D341Med (cell line): ENCODE results near the gene TRIM41.
"Not testable (repeated sequence)": the region's sequence is repeated elsewhere in the genome, so short reads cannot be mapped to it uniquely, and the experiment has no call there.

Source experiments
- DNase-seq: peaks from one replicate; pipeline ENCODE4 v3.0.0; 2012; ENCODE audit warnings: low spot score

The TRIM41 gene

DNA sequence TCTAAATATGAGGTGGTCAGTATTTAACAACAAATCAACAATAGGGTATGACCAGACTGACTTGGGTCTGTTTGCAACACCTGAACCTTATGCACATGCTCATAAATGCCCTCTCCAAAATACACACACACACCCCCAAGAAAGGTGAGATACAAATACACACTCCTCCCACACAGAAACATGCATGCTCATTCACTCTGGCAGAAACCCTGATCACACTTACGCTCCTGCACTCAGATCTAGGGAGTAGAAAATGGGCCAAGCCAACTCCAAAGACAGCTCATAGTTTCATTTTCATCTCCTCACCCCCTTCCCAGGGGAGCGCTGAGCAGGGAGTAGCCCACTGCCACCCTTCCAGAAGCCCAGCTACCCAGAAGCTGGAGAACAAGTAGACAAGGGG is 29.4 kb upstream of the TRIM41 start:
- no peak for DNase-seq

DNA sequence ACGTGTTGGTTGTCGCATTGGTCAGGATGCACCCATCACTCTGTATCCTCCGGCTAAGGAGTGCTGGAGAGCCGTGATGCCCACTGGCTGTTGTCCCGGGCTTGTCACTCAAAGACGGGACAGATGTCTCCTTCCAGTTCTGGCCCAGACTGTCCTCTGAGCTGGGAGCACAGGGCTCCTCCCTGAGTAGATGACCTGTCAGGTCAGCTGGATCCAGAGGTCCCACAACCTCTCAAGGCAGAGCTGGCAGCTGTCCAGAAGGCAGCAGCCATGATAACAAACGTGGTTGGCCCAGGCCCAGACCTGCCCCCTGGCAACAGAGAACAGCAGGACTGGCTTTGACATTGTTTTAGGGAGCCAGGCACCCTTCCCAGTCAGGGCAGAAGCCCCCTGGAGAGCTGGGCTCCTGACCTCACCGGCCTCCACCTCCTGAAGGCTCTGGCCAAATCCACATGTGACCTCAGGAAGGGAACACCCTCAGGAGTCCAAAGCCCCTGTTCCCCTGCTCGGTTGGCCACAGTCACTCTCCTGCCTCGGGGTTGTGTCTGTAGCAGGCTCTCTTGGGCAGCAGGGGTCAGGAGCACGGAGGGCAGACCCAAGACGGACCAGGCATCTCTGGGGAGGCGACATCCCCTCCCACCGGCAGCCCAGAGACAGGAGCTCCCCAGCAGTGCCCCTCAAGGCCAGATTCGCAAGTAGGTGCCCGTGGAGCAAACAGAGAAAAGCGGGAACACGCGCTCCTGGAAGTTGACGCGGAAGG is 28.4 kb upstream of the TRIM41 start:
- DNase-seq: no peak

- no peak for DNase-seq
Measured at GRCh38 chr5:181195249-181195761, 27.8 kb upstream of the TRIM41 start.

- DNase-seq: no peak
Measured at GRCh38 chr5:181197326-181197951, 25.6 kb upstream of the TRIM41 start.

GRCh38 chr5:181198106-181198685 is 24.9 kb upstream of the TRIM41 start:
- no peak for DNase-seq

DNA sequence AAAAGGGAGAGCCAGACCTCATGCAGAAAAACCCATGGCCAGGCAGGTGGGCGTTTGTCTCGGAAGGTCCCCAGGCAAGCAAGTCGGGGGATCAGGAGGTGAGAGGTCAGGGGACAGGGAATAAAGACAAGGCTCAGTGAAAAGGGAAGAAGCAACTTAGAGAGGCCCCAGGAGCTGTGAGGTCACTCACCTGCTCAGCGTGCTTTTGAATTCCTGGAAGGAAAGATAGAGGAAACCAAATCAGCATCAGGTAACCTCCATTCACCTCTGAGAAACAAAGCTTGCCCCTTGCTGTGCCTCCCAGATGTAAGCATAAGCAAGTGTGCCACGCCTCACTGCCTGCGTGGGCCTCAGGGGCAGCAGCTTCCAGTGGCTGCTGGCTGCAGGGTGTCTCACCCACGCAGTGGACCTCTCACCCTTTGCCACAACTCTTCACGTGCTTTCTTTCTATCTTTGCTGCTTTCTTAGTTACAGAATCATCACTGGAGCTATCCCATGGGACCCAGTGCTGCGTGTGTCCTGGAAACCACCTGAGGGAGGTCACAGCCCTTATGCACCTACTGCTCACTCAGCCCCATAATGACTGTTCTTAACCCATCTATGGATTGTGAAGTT is 24.1 kb upstream of the TRIM41 start:
- no peak for DNase-seq

DNA sequence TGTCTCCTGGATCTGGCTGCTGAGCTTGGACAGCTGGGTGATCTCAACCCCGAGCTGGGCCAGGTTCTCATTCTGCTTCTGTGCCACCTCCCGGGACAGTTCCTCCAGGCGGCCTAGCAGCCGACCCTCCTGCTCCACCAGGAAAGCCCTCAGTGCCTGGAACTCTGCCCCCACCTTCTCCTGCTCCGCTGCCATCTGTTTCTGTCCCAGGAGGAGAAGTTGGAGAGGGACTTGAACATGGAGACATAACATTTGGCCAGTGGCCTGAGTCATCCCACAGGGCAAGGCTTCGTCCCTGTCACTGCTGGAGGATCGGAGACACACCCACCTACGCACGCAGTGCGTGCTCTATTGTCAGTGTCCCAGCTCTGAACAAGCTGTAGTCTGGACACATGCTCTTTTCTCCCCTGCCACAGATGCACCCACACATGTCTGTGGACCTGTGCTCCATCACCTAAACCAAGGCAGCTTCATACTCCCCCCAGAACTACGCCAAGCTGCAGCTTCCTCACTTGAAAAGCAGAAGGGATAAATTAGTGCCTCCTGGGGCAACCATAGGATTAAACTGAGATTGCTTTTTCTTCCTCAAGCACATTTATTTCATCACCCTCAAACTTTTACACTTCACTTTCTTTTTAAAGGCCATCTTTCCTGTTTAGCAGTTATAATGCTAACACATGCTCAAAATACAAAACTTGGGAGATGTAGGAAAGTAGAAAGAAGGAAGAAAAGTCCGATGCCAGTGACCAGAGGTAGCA is 23.0 kb upstream of the TRIM41 start:
- DNase-seq: no peak

DNA sequence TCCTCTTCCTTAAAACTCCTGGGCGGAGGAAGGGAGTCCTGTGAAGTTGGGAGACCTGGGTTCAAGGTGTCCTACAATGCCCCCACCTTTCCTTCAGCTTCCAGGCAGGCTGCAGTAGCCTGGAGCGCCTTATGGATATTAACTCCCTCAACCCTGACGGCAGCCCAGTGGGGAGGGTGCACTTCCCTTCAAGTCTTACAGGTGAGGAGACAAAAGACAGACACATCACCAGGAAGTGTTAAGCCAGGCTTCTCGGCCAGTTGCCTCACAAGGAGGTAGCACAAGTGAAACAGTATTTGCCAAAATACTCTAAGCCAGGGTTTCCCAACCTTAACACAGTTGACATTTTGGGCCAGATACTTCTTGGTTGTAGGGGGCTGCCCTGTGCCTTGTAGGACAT is 22.3 kb upstream of the TRIM41 start:
- DNase-seq: no peak

DNA sequence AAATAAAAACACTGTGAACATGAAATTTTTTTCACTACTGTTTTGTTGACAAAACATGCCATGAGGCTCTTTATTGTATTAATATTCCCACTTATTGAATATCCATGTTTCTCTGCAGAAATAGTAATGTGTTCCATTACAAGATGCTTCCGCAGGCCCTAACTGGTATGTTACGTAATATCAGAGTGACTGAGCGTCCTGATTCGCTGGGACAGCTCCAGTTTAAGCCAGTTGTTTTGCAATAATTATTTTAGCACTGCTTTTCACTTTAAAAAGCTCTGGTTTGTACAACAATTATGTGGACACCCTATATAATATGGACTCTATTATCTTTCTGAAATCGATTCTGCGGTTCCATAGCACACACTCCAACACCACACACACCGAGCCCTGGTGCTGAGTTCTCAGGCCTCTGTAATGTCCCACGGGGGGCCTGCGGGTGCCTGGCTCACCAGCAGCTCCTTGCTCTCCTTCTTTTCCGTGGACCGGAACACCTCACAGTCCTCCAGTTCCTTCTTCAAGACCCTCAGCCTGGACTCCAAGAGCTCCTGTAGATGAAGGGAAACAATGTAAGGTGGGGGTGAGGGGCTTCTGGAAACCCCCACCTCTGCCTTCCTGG is 19.9 kb upstream of the TRIM41 start:
- DNase-seq: no peak

- no peak for DNase-seq
Measured at GRCh38 chr5:181203777-181204112, 19.3 kb upstream of the TRIM41 start.

- peak; percentile 65 for DNase-seq
Measured at GRCh38 chr5:181204113-181204825, 18.8 kb upstream of the TRIM41 start.

DNA sequence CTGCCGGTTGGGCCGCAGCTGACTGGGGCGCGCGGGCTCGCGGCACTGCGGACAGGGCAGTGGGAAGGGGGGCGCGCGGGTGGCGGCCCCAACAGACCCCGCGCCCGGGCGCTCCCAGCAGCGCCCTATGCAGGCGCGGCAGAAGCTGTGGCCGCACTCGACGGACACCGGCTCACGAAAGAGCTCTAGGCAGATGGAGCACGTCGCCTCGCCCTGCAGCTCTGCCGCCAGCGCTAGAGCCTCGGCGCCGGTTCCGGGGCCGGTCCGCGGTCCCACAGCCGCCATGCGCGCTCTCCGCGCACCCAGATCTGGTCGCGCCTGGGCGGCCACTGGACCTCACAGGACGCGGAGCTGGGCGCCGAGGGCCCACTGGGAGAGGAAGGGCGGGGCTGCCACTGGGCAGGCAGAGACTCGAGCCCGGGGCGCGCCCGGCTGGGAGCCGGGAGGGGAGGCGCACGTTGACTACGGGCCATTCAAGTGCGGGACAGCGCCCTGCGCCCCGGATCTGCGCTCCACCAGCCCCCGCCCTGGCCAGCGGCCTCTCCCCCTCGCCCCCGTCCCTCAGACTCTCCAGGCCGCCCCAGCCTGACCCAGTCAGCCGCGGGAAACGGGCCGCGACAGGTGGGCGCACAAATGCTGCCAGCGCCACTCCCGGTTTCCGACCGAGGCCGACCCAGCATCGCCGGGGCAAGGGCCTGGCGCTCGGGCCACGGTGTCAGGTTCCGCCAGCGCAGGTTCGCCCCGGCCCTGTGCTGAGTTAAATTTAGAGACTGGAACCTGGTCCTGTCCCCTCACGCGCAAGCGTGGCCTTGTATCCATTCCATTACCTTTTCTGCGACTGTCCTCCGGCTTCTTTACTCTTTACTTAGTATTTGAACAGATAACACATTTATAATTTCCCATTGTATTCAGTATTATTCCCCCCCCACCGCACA is 18.0 kb upstream of the TRIM41 start, which contains the start of gene TRIM7:
TSS of gene TRIM7 (minus strand) at position 371 of the 935 bp plus-strand sequence. CDS start at position 285, 86 bp downstream.
- peak; percentile 67 for DNase-seq

DNA sequence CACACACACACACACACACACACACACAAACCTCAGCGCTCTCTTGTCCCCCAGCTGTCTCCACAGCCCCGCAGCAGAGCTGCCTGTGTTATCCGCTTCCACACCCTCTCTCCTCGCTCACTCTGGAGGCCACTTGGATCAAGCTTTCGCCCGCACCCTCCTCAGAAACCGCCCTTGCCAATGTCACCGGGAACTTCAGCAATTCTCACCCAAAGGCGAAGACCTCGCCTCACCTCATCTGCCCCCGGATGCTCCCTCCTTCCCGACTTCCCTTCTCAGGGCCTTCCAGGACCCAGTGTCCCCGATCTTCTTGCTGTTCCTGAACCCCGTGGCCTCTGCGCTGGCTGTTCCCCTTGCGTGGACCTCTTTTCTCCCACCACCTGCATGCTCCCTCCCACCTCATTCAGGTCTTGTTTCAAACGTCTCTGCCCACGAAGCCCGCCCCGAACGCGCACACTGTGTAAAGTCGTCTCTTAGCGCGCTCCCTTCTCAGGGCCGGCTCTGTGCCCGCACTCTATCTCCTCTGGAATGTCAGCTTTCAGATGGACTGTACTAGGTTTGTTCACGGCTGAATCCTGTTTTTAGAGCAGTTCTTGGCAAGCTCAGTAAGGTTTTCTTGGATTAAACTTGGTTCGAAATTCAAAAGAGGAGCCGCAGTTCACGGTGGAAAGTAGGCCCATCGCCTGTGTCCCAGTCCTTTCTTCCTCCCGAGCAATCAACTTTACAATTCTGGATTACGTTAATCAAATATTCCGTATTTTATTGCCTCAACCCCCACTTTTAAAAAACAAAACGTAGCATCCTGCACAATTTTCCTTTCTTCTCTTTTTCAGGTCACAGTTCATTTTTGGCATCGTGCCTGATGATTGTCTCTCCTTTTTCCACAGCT is 17.1 kb upstream of the TRIM41 start:
- no peak for DNase-seq

- peak; percentile 53 for DNase-seq
Measured at GRCh38 chr5:181207214-181207959, 15.7 kb upstream of the TRIM41 start.

DNA sequence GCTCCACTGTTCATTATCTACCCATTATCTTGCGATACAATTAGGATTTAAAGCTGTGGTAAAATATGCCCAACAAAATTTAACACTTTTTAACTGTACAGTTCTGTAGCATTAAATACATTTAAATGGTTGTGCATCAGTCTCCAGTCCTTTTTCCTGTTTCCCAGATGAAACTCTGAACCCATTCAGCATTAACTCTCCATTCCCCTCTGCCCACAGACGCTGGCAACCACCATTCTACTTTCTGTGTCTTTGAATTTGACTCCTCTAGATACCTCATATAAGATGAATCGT is 15.2 kb upstream of the TRIM41 start:
- no peak for DNase-seq

- DNase-seq: not testable (repeated sequence)
Measured at GRCh38 chr5:181209006-181209405, 14.1 kb upstream of the TRIM41 start.

DNA sequence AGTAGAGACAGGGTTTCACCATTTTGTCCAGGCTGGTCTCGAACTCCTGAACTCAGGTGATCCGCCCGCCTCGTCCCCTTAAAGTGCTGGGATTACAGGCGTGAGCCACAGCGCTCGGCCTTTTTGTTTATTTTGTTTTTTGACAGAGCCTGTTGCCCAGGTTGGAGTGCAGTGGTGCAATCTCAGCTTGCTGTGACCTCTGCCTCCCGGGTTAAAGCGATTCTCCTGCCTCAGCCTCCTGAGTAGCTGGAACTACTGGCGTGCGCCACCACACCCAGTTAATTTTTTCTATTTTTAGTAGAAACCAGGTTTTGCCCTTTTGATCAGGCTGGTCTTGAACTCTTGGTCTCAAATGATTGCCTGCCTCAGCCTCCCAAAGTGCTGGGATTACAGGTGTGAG is 12.9 kb upstream of the TRIM41 start:
- DNase-seq: not testable (repeated sequence)

DNA sequence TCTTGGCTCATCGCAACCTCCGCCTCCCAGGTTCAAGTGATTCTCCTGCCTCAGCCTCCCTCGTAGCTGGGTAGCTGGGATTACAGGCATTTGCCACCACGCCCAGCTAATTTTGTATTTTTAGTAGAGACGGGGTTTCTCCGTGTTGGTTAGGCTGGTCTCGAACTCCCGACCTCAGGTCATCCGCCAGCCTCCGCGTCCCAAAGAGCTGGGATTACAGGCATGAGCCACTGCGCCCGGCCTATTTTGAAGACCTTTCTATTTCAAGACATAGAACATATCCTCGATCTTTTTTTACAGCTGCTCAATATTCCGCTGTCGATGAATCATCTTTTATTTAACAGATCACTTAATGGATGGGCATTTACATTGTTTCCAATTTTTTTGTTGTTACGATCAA is 12.4 kb upstream of the TRIM41 start:
- DNase-seq: not testable (repeated sequence)
